HG03442 (cell line): ENCODE data around the gene RBFOX1.

Experiments
- ATAC-seq: cut with Tn5 transposase; IDR thresholded peaks from one replicate; pipeline ENCODE4 v1.9.1; 2021; ENCODE audit warnings: mild to moderate bottlenecking, moderate library complexity; ENCODE audit not compliant: unreplicated experiment

The RBFOX1 gene

DNA sequence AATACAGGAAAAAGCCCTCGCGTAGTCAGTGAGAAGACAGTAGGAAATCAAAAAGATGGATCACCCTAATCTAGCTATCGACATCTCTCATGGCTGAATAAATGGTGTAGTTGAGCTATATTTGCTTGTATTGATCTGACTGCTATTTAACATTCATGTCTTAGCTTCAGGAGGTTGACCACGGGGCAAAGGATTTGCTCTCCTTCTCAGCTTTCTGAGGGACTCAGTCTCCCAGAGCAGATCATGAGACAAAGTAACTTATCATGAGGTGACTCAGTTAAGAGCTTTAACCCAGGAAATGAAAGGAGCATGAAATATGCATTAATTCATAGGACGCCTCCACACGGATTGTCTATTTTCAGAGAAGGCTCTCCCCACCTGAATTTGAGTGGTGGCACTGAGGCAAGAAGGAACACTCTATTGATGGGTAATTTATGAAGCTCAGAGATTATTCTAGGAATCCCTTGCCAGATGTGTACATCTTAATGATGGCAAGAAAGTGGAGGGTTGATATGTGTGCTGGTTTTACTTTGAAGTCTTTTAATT is 608 bp downstream of the RBFOX1 start:
- no peak for ATAC-seq

DNA sequence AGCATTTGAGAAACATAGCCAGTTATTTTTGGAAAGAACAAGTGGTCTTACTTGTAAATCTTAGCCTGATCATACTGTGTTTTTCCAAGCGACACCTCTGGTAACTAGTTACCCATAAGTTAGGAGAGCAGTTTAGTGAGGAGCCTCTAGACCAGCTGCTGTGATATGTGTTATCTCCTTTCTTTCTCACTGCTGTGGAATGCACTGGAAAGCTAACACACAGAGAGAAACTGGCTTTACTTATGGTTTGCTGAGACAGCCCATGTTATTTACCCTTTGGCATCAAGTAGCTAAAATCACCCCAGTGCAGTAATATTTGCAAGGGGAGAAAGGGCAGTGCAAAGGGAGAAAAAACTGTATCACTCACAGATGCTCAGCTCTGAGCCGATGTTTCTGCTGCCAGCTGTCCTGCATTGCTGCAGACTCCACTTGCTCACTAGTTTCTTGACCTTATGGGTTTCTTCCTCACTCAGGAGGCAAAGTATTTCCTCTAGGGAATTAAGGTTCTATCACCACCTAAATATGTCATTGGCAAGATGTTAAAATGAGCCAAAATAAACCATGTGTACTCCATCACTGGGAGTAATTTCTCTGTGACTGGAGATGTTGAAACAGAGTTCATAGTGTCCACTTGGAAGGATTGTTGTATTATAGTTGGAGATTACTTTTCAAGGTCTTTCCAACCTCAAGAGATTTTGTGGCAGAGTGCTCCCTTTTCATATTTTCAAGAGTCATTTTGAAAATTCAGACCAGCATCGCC is 2.3 kb downstream of the RBFOX1 start:
- ATAC-seq: no peak

DNA sequence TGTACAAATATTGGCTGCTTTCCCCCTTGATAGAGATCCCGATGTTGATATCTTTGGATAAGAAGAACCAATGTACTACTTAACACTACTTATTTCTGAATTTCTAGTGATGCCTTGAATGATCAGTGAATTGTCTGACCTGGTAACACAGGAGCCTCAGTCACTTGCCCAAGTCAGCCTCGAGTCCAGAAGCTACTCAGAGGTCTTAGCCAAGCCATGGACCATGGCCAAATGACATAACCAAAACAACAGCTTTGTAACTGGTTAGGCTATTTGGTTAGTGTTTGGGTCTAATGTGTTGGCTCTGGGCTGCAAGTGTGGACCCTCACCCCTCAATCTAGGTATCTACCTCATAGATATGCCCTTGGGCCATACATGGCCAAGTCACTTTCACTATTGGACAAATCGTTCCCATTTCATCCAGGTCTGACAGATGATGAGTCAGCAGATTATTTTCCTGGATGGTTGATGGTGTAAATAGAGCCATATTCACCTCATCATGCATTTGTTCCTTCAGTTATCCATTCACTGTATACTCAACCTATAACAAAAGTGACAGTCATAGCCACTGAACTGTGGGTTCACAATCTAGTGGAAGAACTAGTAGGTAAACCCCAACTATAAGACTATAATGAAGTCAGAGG is 3.5 kb downstream of the RBFOX1 start:
- no peak for ATAC-seq

DNA sequence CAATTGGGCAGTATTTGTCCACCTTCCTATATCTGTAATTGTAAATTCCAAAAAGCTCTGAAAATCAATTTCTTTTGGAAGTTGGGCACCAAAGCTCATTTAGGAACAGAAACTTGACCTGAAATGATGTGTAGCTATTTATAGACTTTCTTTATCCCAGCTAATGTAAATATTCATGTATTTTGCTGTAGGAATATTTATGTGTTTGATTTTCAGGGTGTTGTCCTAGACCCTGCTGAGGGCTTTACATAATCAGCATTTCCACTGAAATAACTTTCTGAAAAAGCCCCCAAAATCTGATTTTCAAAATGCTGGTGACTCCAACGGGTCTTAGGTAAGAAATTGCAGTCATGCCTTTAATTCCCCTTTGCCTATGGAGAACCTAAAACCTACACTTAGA is 4.1 kb downstream of the RBFOX1 start:
- ATAC-seq: no peak

DNA sequence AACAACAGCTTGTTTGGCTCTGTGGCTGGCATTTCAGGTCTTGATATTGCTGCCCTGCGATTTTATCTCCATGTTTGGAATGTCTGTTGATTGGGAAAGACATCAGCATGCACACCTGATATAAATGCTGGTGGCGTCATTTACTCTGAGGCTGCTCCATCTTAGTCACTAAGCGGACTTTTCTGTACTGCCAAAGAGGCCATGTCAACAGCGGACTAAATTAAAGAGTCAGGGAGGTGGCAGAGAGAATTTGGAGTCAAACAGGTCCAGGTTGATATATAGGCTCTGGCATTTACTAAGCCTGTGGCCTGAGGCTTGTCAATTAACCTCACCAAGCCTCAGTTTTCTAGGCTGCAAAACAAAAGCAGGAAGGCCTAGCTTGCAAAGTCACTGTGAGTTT is 6.2 kb downstream of the RBFOX1 start:
- ATAC-seq: no peak

DNA sequence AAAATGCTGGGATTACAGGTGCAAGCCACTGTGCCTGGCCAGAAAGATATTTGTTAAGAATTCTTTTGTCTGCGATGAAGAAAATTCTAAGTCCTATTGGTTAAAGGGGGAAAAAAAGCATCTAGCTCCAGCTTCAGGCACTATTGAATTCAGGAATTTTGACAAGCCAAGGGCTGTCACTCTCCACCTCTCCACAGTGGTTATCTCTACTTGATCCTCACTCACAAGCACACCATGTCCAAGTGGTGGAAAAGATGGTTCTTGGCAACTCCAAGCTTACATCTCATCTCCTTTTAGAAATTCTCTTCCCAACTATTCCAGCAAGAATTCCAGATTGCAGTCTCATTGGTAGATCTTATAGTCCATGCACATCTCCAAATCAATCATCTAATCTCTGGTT is 7.1 kb downstream of the RBFOX1 start:
- ATAC-seq: no peak

DNA sequence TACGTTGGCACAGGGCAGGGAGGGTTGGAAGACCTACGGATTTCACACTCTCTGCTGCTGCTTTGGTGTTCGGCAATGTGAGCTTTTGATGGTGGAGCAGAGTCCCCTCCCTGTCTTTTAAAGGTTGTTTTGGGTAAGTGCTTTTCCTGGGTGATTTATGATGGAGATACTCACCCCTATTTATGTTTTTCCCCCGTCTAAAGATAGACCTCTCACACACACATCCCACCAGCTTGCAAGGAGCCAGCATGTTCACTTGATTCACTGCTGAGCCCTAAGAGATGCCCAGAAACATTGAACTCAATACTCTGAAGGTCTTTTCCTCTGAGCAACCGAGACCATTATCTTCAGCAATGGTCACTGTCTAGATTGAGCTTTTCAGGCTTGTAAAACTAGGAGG is 8.3 kb downstream of the RBFOX1 start:
- no peak for ATAC-seq

DNA sequence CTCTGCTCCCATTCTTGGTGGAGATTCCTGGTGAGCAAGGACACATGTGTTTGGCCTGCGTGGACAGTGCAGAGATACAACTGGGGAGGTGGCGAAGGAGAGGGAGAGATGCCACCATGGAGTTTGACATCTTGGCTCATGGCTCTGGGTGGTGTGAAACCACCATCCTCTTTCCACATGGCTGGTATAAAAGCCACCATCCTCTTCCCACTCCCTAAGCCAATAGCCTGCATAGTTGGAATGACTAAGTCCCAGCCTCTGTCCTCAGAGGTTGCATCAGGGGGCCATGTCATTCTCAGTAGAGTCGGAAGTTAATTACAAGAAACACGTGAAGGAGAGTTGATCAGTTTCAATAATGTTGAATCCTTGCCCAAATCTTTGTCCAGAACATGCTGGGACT is 10.0 kb downstream of the RBFOX1 start:
- no peak for ATAC-seq

DNA sequence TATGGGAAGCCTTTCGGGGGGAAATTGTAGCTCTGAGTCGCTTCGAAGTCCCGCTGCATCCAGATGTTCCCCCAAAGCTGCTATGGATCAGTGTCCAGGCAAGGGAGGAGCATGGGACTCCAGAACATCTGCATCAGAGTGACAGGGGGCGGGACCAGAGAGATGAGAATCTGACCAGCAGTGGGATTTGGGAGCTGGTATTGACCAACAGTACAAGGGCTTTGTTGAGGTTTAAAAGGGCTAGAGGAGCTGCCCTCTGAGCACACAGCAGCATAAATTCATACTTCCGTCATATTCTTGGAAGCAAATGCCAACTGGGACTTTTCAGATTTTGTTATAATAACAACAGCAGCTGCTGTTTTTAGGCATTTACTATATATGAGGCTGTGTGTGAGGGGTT is 10.6 kb downstream of the RBFOX1 start:
- no peak for ATAC-seq

DNA sequence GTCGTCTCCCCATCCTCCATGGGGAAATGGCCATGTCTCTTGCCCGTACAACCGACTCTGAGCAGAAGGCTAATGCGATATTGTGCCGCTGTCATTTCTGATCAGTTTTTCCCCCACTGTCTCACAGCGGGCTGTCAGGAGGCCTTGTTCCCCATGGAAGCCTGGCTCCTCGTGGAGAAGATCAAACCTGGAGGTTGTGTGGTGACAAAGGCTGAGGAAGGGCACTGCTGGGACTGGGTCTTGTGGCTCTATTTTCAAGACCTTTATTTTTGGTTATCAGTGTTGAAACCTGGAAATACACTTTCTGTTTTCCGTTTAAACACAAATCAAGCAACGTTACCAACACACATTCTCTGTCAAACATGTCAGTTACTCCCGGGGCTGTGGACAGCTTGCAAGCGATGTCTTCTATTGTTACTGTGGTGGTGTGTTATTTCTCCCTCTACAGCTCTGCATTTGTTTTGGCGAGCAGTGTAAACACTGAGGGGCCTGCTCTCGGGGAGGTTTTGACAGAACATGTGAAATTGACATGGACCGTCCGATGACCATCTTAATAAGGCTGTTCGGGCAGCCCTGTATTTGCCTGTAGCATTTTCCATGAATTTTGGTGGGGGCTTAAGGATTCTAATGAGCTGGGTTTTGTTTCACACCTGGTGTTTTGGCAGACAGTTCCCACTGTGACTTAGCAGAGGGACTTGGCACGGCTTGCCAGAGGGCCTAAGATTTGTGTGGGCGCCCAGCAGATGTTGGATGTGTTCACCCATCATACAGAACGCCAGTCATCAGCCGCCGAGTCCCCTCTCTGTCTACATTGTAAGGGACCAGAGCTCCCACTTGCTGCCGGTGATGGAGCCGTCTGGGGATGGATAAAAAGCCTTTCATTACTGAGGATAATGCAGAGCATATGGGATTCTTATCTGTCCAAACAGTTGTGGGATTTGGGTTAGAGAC is 12.5 kb downstream of the RBFOX1 start:
- ATAC-seq: no peak

DNA sequence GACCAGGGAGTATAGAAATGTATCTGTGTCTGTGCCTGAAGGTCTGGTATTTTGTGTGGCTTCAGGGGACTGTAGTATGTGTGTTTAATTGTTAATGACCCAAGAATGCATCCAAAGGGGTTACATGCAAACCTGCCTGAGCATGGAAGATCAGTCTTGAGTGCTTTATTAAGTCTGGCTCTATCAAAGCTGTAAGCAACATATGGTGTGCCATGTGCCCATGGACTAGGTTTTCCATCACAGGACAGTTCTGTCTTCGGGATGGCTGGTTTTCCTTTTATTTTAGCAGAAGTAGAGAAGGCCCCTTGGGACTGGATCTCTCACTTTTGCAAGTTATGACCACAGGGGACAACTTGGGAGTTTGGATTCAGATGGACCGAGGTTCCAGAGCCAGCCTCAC is 18.2 kb downstream of the RBFOX1 start:
- ATAC-seq: no peak

DNA sequence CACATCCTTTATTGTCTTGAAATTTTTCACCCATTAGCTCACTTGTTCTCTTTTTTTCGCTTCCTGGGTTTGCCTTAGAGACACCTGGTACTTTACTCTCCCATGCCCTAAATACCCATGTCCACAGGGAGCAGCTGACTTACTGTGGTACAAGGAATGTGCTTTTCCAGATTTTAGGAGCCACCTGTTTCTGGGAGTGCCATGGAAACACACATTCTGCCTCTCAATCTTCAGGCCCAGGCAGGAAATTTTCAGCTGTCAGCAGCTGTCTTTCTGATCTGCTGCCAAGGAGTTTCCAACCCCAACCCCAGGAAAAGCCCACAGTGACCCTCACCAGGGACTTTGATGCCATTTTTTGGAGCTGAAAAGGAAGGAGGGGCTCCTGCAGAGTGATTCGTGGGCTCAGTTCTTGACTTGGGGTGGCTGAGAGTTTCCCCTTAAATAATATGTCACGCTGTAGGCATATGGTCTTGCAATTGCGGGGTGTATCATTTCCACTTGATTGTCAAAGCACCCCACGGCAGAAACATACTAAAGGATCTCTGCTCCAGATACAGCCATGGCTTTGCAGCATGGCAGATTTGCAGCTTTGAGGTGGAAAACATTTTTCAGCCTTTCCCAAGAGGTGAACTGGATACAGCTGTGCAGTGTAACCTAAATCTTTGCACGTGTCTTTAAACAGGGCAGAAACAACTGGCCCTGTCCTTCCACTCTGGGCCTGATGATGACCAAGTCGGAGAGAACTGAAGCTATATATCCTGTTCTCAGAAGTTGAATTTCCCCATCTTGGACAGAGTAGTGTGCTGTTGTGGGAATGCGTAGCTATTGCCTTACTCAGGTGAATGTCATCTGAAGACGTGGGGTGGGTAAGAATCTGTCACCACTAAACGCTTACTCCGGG is 19.2 kb downstream of the RBFOX1 start:
- ATAC-seq: no peak

DNA sequence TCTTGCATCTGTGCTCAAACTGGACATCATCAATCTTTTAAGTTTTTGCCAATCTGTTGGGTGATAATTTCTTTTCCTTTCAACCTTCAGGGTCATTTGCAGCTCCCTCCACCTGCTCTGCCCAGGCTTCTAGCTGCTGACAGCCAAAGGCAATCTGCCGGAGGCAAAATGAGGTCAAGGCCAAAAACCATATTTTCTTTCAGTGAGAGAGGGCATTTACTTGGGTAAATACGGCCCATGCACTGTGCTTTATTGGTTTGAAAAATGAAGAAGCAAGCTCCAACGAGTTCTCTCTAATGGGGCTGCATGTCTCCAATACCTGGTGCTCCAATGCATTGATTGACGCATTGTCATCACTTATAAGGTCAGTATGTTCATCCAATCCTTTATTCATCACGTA is 23.1 kb downstream of the RBFOX1 start:
- ATAC-seq: no peak

DNA sequence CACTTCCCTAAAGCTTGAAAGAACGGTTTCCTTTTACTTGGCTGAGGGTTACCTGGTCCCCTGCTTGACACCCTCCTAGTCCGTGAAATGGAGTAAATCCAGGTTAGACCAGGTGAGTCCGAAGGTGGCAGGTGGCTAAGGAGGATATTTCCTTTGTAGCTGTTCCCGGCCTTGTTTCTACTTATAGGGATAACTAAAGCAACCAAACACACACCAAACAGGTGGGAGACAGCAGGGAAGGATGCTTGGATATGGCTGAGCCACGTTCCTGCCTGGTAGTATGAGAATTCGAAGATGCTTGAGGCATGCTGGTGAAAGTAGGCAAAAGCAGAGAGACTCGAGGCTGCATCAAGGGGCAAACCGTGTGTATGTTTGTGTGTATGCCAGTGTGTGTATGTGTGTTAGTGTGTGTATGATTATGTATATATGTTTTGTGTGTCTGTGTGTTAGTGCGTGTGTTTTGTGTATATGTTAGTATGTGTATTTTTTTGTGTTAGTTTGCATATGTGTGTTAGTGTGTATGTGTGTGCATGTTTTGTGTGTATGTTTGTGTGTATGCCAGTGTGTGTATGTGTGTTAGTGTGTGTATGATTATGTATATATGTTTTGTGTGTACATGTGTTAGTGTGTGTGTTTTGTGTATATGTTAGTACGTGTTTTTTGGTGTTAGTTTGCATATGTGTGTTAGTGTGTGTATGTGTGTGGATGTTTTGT is 28.9 kb downstream of the RBFOX1 start:
- no peak for ATAC-seq

DNA sequence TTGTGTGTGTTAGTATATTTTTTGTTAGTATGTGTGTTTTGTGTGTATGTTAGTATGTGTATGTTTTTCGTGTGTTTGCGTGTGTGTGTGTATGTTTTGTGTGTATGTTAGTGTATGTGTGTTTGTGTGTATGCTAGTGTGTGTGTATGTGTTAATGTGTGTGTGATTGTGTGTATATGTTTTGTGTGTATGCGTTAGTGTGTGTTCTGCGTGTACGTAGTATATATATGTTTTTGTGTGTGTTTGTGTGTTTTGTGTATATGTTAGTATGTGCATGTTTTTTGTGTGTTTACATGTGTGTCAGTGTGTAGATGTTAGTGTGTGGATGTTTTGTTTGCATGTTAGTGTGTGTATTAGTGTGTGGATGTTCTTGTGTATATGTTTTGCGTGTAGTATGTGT is 29.6 kb downstream of the RBFOX1 start:
- ATAC-seq: no peak

DNA sequence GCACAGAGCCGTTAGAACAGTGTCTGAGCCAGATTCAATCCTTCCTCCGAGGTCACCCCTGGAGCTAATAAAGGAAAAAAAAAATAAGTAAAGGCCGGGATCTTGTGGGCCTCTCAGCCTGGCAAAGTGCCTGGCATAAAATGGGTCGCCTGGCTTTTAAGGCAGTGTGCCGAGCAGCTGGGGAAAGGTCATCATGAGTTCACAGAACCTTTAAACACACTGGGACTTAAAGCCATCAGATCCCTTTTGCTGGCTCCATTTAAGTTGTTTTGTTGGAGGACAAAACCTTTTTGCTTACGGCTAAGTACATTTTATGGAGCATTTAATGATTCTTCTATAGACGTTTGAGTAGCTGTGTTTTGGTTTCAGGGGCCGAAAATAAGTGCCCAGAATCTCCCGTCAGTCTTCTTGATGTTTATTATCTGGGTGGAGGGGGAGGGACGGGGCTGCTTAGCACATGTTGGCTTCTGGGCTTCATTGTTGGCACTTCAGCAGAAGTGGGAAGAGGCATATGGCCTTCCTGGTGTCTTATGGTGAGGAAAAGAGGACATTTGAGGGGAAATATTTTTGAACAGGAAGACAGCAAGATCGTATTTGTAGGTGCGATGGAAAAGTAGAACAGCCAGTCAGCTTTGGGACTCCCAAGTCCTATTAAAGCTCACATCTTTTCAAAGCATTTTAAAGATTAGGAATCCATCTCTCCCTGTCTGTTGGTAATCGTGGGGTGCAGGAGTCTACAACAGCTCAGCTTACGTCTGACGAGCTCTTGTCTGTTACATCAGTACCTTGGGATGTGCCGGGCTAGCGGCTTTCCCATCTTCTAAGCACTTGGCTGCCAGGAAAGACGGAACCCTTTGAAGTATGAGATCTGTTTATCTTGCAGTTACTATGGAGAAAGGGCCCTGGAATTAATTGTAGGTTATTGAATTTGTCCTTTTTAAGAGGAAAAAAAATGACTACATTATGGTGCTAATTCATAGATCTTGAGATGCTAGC is 31.1 kb downstream of the RBFOX1 start:
- no peak for ATAC-seq

DNA sequence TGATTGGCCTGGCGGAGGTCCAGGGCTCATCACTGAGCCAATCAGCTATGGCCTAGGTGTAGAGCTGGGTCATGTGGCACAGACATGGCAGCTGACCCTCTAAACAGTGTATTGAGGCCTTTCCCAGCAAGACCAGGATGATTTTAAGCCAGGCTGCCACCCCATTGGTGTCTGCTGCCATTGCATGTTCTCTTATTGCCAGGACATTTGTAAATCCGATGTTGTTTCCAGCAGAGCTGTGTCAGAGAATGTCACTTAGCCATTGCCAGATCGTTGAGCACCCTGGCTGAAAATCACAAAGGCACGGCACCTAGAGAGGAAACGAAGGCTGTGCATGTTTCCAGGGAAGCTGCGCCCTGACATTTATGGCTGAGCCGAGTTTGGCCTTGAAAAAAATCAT is 33.4 kb downstream of the RBFOX1 start:
- ATAC-seq: no peak
